SHP77 treated with DMSO at 0.1 percent for 48 hours (cell line): ENCODE results near the gene TES.

Source experiments
- DNase-seq: peaks from one replicate; lab custom pipeline; 2025; lab: John Stamatoyannopoulos, UW

Gene TES

GRCh38 chr7:116219834-116220233 lies 9.5 kb downstream of the TES start:
- DNase-seq = no peak

GRCh38 chr7:116222501-116222900 lies 12.2 kb downstream of the TES start:
- no peak for DNase-seq

DNA sequence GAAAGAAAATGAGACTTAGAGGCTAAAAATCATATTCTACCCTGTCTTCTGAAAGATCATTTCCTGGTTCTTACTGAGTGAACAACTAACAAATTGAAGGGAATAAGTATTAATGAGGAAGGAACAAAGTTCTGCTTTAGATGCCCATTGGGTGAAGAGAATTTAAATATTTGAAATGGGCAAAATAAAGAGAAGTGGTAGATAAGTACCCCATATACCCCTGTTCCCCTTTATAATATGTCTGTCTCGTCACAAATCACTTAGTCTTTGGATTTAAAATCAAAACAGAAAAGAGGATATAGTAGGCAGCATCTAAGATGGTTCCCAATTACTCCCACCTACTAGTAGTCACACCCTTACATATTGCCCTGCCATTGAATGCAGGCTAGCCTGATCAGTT lies 13.2 kb downstream of the TES start:
- DNase-seq = no peak

DNA sequence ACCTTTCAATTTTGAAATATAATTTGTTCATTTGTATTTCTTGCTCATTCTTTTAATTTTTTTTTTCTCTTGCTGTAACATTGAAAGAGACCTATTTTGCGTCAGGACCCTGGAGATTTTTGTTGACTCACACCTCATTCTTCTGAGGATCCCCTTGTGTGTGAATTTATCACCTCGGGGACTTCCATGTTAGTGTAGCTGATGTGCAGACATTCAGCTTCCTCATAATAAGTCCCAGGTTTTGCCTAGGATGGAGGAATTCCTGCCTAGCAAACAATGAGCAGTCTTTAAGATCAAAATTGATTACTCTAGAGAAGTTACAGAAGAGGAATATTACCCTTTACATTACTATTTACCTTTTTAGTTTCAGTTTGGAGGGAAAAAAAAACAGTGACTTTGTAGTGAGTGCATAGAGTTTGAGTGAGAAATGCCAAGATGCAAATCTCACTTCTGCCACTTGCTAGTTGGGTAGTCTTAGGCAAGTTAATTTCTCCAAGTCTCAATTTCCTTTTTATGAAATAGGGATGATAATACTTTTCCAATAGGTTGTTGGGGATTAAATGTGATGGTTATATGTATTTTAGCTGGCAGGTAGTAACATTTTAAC lies 14.3 kb downstream of the TES start:
- no peak for DNase-seq

- no peak for DNase-seq
Observed at GRCh38 chr7:116225860-116226259, 15.5 kb downstream of the TES start.

DNA sequence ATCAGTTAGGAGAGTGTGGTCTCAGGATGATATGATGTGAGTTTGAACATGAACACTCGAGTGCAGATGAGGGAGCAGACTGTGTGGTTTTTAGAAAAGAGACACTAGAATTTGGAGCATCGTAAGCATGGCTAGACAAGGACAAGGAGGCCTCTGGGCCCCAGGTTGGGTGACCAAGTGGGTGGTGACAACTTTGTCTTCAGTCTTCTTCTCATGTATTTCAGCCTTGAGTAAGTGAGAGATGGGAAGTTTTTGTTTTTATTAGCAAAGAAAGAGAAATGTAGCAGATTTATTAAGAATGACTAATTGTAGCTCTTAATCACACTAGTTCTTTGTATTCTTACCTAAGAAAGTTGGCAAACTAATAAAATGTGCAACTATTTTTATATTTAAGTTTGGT lies 16.3 kb downstream of the TES start:
- DNase-seq = no peak

DNA sequence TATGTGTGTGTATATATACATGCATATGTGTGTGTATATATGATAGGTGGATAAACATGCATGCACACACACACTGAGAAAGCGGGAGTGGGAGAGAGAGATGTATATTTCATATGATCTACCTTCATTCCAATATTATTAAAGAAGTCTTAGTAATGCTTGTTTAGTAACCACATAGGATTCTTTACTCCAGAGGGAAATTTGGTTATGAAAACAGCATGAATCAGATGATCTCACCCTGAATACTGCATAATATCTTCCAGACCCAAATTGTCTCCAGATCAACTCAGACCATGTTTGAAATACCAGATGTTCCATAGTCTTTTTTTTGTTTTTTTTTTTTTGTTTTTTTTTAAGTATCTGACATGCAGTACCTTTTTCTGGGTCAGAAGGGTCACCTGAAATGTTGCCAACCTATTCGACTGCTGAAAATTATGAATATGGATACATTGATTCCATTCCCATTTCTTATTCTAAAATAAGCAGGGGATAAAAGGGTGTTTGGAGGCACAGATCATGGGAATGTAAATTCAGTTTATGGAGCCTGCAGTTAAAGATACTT lies 17.4 kb downstream of the TES start:
- no peak for DNase-seq

DNA sequence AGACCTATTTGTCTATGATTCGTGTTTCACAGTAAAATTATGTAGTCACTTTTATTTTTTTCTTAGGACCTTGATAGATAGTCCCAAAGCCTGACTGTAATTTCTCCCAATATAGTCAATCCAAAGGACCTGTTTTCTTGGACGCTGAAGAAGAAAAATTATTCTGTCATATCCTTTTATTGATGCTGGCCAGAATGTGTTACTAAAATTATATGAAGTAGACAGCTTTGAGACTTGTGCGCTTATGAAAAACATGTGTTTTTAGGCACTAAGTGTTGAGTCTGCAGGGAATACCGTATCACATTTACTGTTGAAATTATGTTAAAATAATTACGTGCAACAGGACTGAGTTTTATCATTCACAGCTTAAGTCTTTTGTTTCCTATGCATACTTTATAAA lies 17.9 kb downstream of the TES start:
- DNase-seq = no peak

DNA sequence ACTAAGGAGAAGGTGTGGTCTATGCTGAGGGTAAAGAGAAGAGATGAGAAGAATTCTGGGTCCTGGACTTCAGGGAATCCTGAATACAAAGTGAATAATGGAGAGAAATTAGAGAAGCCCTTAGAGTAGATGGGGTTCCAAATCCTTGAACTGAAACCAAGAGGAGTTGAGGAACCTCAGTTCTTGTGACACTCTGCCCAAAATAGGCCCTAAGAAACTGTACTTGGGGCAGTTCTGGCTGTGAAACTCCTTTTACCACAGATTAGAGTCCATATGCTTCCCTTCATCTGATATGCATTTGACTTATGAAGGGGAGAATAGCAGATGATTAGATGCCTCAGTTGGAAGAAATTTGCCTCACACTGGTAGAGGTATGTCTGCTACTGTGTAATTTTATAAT lies 19.0 kb downstream of the TES start:
- no peak for DNase-seq

DNA sequence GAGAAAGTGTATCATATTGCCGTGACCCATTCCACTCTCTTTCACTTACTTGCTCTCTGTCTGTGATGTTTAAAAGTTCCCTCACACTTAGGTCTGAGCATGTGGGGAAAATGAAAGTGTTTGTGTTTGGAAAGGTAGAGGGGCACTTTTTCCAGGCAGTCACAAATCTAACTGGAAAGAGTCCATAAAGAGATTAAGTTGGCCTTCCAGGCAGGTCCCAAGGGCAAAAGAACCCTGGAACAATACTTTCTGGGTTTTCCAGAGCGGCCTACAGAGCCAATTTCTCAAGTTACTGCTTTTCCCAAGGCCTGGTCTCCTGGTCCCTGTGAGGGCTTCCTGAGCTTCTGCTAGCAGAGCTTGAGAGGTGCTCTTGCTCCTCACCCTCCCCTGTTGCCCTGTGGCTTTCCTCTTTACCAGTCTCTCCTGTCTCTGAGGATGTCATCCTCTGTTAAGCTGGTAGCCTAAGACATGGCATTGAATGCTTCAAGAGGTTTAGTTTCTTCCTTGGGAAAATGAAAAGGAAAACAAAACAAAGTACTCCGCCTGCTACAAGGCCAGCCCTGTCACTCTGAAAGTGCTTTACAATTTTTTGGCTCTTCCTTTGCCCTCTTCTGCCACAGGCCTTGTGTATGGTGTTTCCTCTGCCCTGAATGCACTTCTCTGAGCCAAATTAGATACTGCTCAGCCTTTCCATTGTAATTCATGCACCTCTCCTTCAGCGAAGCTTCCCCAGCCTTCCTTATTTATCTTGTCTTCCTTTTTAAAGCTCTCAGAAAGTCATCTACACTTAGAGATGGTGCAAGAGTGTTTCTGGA lies 20.1 kb downstream of the TES start:
- DNase-seq = no peak

DNA sequence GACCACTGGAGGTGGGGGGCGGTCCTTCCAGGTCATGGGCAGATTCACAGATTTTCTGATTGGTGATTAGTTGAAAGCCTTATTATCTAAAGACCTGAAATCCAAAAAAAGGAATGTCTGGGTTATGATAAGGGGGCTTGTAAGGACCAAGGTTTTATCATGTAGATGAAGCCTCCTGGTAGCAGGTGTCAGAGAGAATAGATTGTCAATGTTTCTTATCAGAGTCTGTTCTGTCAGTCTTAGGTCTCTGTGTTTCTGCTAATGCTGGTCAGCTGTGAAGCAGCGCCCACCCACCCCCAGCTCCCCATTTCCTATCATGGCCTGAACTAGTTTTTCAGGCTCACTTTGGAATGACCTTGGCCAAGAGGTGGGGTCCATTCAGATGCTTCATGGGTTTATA lies 21.2 kb downstream of the TES start:
- DNase-seq = no peak

DNA sequence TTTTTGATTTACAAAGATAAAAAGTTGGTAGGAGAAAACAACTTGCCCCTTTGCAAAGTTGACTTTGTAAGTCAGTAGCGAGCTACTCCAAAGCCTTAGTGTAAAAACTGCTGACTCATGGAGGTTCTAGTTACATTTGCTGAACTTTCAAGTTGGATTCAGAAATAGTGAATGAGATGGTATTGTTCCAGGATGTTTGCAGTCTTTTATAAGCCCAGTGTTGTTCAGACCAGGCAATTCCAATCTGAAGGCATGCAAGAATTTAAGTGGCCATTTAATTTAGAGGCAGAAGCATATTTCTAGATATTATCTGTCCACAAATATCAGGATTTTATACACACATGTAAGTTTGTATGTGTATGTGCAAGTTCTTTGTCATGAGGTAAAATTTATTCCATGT lies 21.6 kb downstream of the TES start:
- DNase-seq = no peak

DNA sequence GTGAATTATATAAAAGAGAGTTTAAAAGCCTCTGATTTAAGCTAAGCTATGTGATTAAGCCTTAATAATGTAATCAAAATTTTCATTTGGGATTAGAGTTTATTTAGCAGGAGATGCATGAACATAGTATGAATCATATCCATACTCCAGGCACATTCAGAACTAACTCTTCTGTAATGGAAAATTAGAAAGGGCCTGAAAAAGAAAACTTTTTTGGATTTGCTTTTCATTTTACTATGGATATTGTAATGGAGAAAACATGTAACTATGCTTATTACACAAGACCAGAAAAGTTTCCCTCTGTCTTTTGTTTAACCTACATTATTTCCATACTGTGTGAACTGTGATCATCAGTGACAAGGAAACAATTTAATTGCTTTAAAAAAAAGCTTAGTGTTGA lies 22.0 kb downstream of the TES start:
- no peak for DNase-seq

DNA sequence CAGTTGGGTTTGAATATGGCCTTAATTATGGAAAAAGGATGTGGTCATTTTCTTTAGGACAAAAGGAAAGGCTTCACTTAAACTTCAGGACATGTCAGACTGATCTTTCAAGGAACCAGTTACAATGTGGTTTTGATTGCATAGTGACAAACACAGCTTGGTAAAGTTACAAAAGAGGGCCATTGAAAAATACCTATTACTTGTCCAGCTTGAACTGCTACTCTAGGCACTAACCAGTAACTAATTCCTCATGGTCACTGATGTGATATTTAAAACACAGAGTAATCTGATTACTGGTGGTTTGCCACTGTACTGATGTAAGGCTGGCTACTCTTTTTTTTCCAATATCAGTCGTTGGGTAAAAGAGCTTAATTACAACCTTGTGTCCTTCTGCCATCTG lies 22.6 kb downstream of the TES start:
- no peak for DNase-seq

GRCh38 chr7:116234517-116235200 lies 24.3 kb downstream of the TES start:
- no peak for DNase-seq

DNA sequence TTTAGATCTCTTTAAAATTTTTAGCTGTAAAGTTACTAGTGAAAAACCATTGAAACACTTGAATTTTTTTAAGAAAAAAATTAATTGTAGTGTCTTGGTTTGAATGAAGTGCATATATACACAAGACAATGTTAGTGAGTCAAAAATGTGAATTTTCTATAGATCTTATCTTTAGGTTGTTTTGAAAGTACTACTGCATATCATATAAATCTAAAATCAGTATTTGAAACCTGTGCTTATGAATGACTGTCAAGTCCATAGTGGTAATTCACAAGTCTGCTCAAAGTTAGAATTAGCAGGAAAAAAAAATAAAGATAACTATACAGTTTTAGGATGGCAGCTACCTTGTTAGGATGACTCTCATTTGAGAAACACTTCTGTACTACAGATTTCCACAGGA lies 25.0 kb downstream of the TES start:
- DNase-seq = no peak

DNA sequence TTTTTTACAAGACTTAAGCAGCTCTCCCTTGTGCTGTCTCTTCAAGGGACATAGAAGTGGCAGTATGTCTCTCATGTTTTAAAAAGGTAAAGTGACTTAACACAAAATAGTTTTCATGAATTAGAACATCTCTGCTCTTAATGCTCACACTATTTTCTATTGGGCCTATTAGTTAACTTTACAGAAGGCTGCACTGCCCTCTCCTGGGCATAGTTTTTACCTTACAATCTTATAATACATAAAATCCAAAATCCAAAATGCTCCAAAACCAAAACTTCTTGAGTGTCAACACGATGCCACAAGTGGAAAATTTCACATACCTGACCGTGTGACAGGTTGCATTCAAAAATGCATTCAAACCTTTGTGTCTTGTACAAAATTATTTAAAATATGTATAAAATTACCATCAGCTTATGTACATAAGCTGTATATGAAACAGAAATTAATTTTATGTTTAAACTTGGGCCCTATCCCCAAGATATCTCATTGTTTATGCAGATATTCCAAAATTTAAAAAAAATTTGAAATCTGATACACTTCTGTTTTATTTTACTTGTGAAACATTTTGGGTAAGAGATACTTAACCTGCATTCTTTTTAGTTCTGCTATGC lies 25.8 kb downstream of the TES start:
- DNase-seq = peak; percentile 17

- no peak for DNase-seq
Observed at GRCh38 chr7:116239020-116239419, 28.7 kb downstream of the TES start.

GRCh38 chr7:116239434-116239833 lies 29.1 kb downstream of the TES start:
- DNase-seq = no peak

DNA sequence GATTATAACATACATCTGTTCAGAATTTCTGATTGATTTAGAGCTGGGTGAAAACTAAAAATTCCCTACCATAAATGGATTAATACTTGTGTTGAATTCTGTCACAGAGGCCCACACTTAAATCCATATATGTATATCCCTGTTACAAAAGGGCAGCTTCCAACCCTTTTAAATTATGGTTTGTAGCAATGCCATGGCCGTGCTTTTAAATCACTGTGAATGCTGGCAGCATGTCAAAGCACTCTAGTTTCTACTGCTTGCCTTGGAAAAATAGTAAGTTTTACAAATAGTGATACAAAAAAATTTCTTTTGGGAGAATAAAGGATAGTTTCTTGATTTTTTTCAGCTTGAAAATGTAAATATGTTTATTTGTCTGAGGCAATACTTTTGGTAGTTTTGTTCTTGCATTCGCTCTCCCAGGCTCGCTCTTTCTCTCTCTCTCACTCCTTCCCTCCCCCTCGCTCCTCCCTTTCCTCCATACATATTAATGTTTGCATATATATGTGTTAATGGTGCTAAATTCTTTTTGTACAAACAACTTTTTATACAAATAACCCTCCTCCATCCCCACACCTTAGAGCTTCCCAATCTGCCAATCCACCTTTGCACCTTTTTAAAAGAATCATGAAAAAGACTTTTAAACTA lies 29.8 kb downstream of the TES start:
- DNase-seq = no peak

DNA sequence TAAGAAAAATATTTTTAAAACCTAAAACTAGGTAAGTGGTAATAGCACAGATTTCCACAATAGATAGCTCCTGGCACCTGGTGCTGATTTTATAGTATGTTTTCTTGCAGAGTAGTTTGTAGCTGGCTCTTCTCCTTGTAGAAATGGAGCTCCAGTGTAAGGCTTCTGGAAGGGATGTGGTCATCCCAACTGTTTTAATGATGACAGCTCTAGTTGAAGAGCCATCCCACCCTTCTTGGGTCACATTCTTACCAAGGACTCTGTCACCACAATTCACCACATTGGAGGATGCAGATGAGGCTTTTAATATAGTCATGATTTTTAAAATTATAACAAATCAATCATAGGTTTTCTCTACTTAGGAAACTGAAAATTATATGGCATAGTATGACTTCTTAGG lies 31.0 kb downstream of the TES start:
- DNase-seq = no peak

DNA sequence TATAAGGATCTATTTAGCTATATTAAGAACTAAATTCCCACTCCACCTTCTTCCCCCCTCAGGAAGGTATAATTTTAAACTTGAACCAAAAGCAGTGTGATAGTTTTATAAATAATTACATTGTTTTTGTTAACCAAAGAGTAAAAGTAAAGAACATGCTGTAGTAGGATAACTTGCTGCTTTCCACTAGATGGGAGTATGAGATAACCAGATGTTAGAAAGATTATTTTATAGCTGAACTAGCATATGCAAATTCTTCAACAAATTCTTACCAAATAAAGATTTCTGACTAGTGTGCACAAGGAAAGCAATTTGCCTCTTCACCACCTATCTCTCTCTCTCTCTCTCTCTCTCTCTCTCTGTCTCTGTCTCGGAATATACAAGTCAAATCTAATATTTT lies 31.8 kb downstream of the TES start:
- no peak for DNase-seq
